Astrocyte of the cerebellum (primary cell): ENCODE data around the gene AGRP.

Experiments
- DNase-seq: peaks from one replicate; pipeline ENCODE4 v3.0.0-alpha.2; 2011; ENCODE audit warnings: low read depth
- H3K4me3 ChIP-seq: 2 replicates; pipeline ENCODE4 v1.5.1; 2011; ENCODE audit warnings: mild to moderate bottlenecking, low read depth, low read length, moderate library complexity
- CTCF ChIP-seq: IDR thresholded peaks from 2 replicates; pipeline ENCODE4 v1.5.1; 2012; ENCODE audit warnings: low read length, low read depth, moderate library complexity, mild to moderate bottlenecking; ENCODE audit errors: missing control alignments
- in situ Hi-C: cut with HindIII; loops from 2 replicates; pipeline ENCODE4 v1.10.0; 2017; ENCODE audit warnings: low sequenced_read_pairs

The AGRP gene

DNA sequence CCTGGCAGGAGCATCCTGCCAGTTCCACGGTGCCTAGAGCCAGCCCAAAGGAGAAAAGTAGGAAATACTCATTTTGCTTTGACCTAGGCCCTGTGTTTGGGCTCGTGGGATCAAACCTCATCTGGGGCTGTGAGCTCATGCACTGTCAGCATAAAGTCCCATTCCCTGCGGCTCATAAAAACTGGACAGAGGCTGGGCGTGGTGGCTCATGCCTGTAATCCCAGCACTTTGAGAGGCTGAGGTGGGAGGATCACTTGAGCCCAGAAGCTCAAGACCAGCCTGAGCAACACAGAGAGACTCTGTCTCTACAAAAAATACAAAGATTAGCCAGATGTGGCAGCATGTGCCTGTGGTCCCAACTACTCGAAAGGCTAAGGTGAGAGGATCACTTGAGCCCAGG lies 20.3 kb downstream of the AGRP start:
- DNase-seq = no peak
- in situ Hi-C loops = no loop called here
- TF ChIP-seq CTCF = no peak
- no peak overlapping the region for H3K4me3 ChIP-seq

DNA sequence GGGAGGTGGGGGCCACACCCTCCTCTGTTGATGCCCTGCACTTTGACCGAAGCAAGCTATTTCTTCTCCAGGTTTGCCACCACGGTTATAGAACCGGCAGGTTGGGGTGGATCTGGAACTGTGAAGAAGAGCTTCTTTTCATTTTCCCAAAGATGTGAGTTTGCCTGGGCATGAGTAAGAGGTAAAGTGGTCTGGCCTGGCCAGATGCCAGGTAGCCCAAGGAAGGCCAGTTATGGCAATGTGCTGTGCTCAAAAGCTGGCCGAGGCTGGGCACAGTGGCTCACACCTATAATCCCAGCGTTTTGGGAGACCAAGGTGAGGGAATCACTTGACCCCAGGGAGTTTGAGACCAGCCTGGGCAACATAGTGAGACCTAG lies 21.1 kb downstream of the AGRP start:
- in situ Hi-C loops = no loop called here
- DNase-seq = no peak
- H3K4me3 ChIP-seq = no peak overlapping the region
- TF ChIP-seq CTCF = no peak

- TF ChIP-seq CTCF = no peak
- in situ Hi-C loops = no loop called here
- H3K4me3 ChIP-seq = no peak overlapping the region
- DNase-seq = no peak
Observed at GRCh38 chr16:67461600-67462278, 21.6 kb downstream of the AGRP start.

- in situ Hi-C loops = no loop called here
- no peak for TF ChIP-seq CTCF
- no peak overlapping the region for H3K4me3 ChIP-seq
- DNase-seq = no peak
Observed at GRCh38 chr16:67460961-67461360, 22.4 kb downstream of the AGRP start.

GRCh38 chr16:67460168-67460567 lies 23.2 kb downstream of the AGRP start:
- no peak for DNase-seq
- in situ Hi-C loops = no loop called here
- no peak for TF ChIP-seq CTCF
- no peak overlapping the region for H3K4me3 ChIP-seq

DNA sequence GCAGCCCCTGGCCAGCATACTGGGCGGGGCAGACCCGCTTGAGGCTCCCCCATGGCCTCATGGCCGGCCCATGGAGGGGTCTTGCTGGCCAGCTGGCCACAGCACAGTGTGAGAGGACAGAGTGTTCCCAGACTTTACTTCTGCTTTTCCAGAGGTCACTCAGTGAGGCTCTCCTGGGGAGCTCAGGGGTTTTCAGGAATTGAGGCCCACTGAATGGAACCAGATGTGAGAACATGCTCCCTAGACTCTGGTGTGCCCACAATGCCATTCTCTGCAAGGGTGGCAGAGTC lies 23.5 kb downstream of the AGRP start:
- H3K4me3 ChIP-seq = no peak overlapping the region
- no peak for DNase-seq
- no peak for TF ChIP-seq CTCF
- in situ Hi-C loops = no loop called here
